Small intestine (tissue), 7 donors: ENCODE results near the gene ASIC2. TPM values are rescaled to one million over a fixed set of nuclear protein-coding genes. Genes with fewer than 3 reads are reported as not detected.

ENCODE experiments used
- DNase-seq, 2 donors: peaks; one replicate each; pipeline versions ENCODE4 v3.0.0 to v3.0.0-alpha.2; 2013
- FAIRE-seq: peaks from 2 replicates; lab custom pipeline; 2012; peaks lifted over from hg19 to GRCh38; lab: Jason Lieb, UNC
- H3K27ac ChIP-seq, 3 donors: one replicate each; pipeline ENCODE4 v1.5.1; 2013; ENCODE audit warnings: low read length in 2 of 3, mild to moderate bottlenecking in 2 of 3, control low read depth in 1 of 3, inconsistent platforms in 1 of 3, low read depth in 1 of 3, moderate library complexity in 1 of 3
- H3K27me3 ChIP-seq, 3 donors: one replicate each; pipeline ENCODE4 v1.6.1; 2013; ENCODE audit warnings: low read length in 3 of 3, inconsistent platforms in 1 of 3; ENCODE audit not compliant: control insufficient read depth in 3 of 3, insufficient read depth in 3 of 3
- H3K36me3 ChIP-seq, 3 donors: one replicate each; pipeline ENCODE4 v1.6.1; 2013; ENCODE audit warnings: low read length in 3 of 3, inconsistent platforms in 1 of 3, low read depth in 1 of 3, mild to moderate bottlenecking in 1 of 3, moderate library complexity in 1 of 3; ENCODE audit not compliant: control insufficient read depth in 3 of 3, insufficient read depth in 2 of 3
- H3K4me1 ChIP-seq, 3 donors: one replicate each; pipeline ENCODE4 v1.6.1; 2013; ENCODE audit warnings: low read length in 2 of 3, inconsistent platforms in 1 of 3, low read depth in 1 of 3, mild to moderate bottlenecking in 1 of 3, moderate library complexity in 1 of 3; ENCODE audit not compliant: control insufficient read depth in 3 of 3, insufficient read depth in 2 of 3
- H3K4me3 ChIP-seq, 3 donors: one replicate each; pipeline ENCODE4 v1.5.1; 2013; ENCODE audit warnings: low read length in 3 of 3, control low read depth in 1 of 3, inconsistent platforms in 1 of 3, low read depth in 1 of 3, mild to moderate bottlenecking in 1 of 3, moderate library complexity in 1 of 3
- H3K9me3 ChIP-seq, 2 donors: one replicate each; pipeline ENCODE4 v1.6.1; 2013; ENCODE audit warnings: low read depth in 1 of 2, low read length in 1 of 2; ENCODE audit not compliant: control insufficient read depth in 2 of 2, insufficient read depth in 1 of 2
- WGBS, 3 donors: extraction: QIAGEN DNeasy Blood & Tissue Kit; methylation state at CpG; one replicate each; pipeline ENCODE4 v1.1.7; 2013; 5-methylcytosine and 5-hydroxymethylcytosine counted together
- polyA plus RNA-seq, 4 donors: library from polyadenylated mRNA; stranded (reverse) in 3 of 4; unstranded in 1 of 4; fragments of 200-250 nt in 3 of 4; fragments of 120-200 nt in 1 of 4; gene quantifications; one replicate each; pipeline versions ENCODE4 v1.2.1 to v1.2.3, GENCODE V29; 2013
- donor health status: healthy with polysubstance abuse.
- donor health status: control.
- donor health status: control.
- donor health status: Bipolar disorder and iron deficiency.
- donor health status: healthy.

The ASIC2 gene
- polyA plus RNA-seq, 4 donors, result 1.5 to 14.4 TPM; not detected in 2

- Histone ChIP-seq H3K9me3 (no peaks in the 10 kb centered on the region), H3K4me1 (no peaks in the 10 kb centered on the region), H3K4me3 (no peak overlapping the region), H3K27me3 (no peaks in the 10 kb centered on the region), H3K27ac (no peak overlapping the region), H3K36me3 (peaks cover 0 to 6% (median 0%) of the 10 kb centered on the region in 3 donors)
- 79 to 91% (median 90%) methylated on average over 1 of the region's 1 CpG for WGBS, 3 donors
- FAIRE-seq (no peak), DNase-seq (no peak)
These were observed 264.3 kb downstream of the ASIC2 start for GRCh38 chr17:33028778-33029177.

- 71 to 82% (median 76%) methylated on average over 8 of the region's 8 CpGs for WGBS, 3 donors
- no peak for FAIRE-seq
These were observed 265.0 kb downstream of the ASIC2 start for GRCh38 chr17:33028061-33028460.

GRCh38 chr17:33024688-33025486, 268.2 kb downstream of the ASIC2 start:
- peaks cover 0 to 5% (median 0%) of the 10 kb centered on the region in 3 donors for H3K27me3 ChIP-seq
- H3K4me3 ChIP-seq, result no peak overlapping the region
- H3K9me3 ChIP-seq, result no peaks in the 10 kb centered on the region
- no peak overlapping the region for H3K27ac ChIP-seq
- no peak for FAIRE-seq
- peaks cover 0 to 14% (median 0%) of the 10 kb centered on the region in 3 donors for H3K36me3 ChIP-seq
- no peak for DNase-seq
- WGBS, 3 donors, result 77 to 84% (median 77%) methylated on average over 3 of the region's 3 CpGs
- H3K4me1 ChIP-seq, result no peaks in the 10 kb centered on the region

More at GRCh38 chr17:33028061-33028460, 265.0 kb downstream of the ASIC2 start:
- H3K9me3 ChIP-seq, result no peaks in the 10 kb centered on the region
- H3K27ac ChIP-seq, result no peak overlapping the region
- DNase-seq, result no peak
- no peaks in the 10 kb centered on the region for H3K4me1 ChIP-seq
- H3K4me3 ChIP-seq, result no peak overlapping the region
- no peaks in the 10 kb centered on the region for H3K27me3 ChIP-seq
- peaks cover 0 to 6% (median 0%) of the 10 kb centered on the region in 3 donors for H3K36me3 ChIP-seq

- DNase-seq (no peak), FAIRE-seq (no peak)
- Histone ChIP-seq H3K4me3 (no peak overlapping the region), H3K36me3 (peaks cover 0 to 21% (median 0%) of the 10 kb centered on the region in 3 donors), H3K27ac (no peak overlapping the region), H3K27me3 (peaks cover 0 to 5% (median 0%) of the 10 kb centered on the region in 3 donors), H3K4me1 (no peaks in the 10 kb centered on the region), H3K9me3 (no peaks in the 10 kb centered on the region)
- WGBS, 3 donors, result 83 to 89% (median 87%) methylated on average over 3 of the region's 3 CpGs
These were observed 269.3 kb downstream of the ASIC2 start for GRCh38 chr17:33023790-33024189.

- no peaks in the 10 kb centered on the region for H3K4me1 ChIP-seq
- peaks cover 0 to 6% (median 0%) of the 10 kb centered on the region in 3 donors for H3K27me3 ChIP-seq
- peaks cover 0 to 21% (median 0%) of the 10 kb centered on the region in 3 donors for H3K36me3 ChIP-seq
- H3K9me3 ChIP-seq, result no peaks in the 10 kb centered on the region
- WGBS, 3 donors, result 75 to 81% (median 76%) methylated on average over 12 of the region's 12 CpGs
- H3K27ac ChIP-seq, result no peak overlapping the region
- H3K4me3 ChIP-seq, result no peak overlapping the region
- FAIRE-seq, result no peak
- no peak for DNase-seq
These were observed 271.2 kb downstream of the ASIC2 start for GRCh38 chr17:33021731-33022408.

- H3K36me3 ChIP-seq, result peaks cover 0 to 23% (median 0%) of the 10 kb centered on the region in 3 donors
- no peak for FAIRE-seq
These were observed 273.8 kb downstream of the ASIC2 start for GRCh38 chr17:33019161-33019890.

GRCh38 chr17:33017366-33017765, 275.7 kb downstream of the ASIC2 start:
- Histone ChIP-seq H3K4me3 (no peak overlapping the region), H3K36me3 (peaks cover 0 to 33% (median 0%) of the 10 kb centered on the region in 3 donors), H3K27me3 (peaks cover 0 to 5% (median 0%) of the 10 kb centered on the region in 3 donors), H3K9me3 (no peaks in the 10 kb centered on the region), H3K4me1 (no peaks in the 10 kb centered on the region), H3K27ac (no peak overlapping the region)
- DNase-seq, result no peak
- no peak for FAIRE-seq
- WGBS, 3 donors, result 85 to 92% (median 88%) methylated on average over 5 of the region's 5 CpGs

More at GRCh38 chr17:33019161-33019890, 273.8 kb downstream of the ASIC2 start:
- WGBS, 3 donors, result 87 to 90% (median 90%) methylated on average over 17 of the region's 17 CpGs
- Histone ChIP-seq H3K27me3 (peaks cover 0 to 6% (median 0%) of the 10 kb centered on the region in 3 donors), H3K4me3 (no peak overlapping the region), H3K27ac (no peak overlapping the region), H3K4me1 (no peaks in the 10 kb centered on the region), H3K9me3 (no peaks in the 10 kb centered on the region)
- DNase-seq, result no peak

- Histone ChIP-seq H3K9me3 (no peaks in the 10 kb centered on the region), H3K36me3 (peaks cover 0 to 29% (median 0%) of the 10 kb centered on the region in 3 donors), H3K27ac (no peak overlapping the region), H3K4me1 (no peaks in the 10 kb centered on the region), H3K4me3 (no peak overlapping the region), H3K27me3 (peaks cover 0 to 3% (median 0%) of the 10 kb centered on the region in 3 donors)
- no peak for FAIRE-seq
- 77 to 92% (median 89%) methylated on average over 6 of the region's 6 CpGs for WGBS, 3 donors
- no peak for DNase-seq
These were observed 276.2 kb downstream of the ASIC2 start for GRCh38 chr17:33016920-33017319.
